ENCODE results near the gene UBE4A.
A peak's percentile ranks its signal among the peaks of the same experiment; 100 is the strongest.

UBE4A gene

GRCh38 chr11:118442301-118442700, 82.9 kb downstream of the UBE4A start:
- Histone ChIP-seq H3K4me1 (ENCODE audit: insufficient read depth, low read length) (peaks cover 34% of the 10 kb centered on the region), H3K4me3 (ENCODE audit: low read length) (no peak overlapping the region; the same call in 1 of the 2 replicates), H3K27me3 (ENCODE audit: insufficient read depth, low read length) (no peaks in the 10 kb centered on the region), H3K36me3 (ENCODE audit: insufficient read depth, low read depth, low read length) (peaks cover 47% of the 10 kb centered on the region; the same call in 1 of the 2 replicates), H3K27ac (ENCODE audit: low read length) (no peak overlapping the region), H3K9ac (ENCODE audit: low read depth, low read length) (0 out of 2 replicates have a peak overlapping the region, but pooled peaks have one; percentile 1), H3K9me3 (ENCODE audit: insufficient read depth, low read depth, low read length) (no peaks in the 10 kb centered on the region)

- no peaks in the 10 kb centered on the region for H3K9me3 ChIP-seq (ENCODE audit: insufficient read depth, low read depth, low read length)
- H3K27me3 ChIP-seq (ENCODE audit: insufficient read depth, low read length) = no peaks in the 10 kb centered on the region
- 0 out of 2 replicates have a peak overlapping the region, but pooled peaks have one; percentile 1 for H3K9ac ChIP-seq (ENCODE audit: low read depth, low read length)
- peaks cover 54% of the 10 kb centered on the region; the same call in 1 of the 2 replicates for H3K36me3 ChIP-seq (ENCODE audit: insufficient read depth, low read depth, low read length)
- peaks cover 34% of the 10 kb centered on the region for H3K4me1 ChIP-seq (ENCODE audit: insufficient read depth, low read length)
- no peak overlapping the region for H3K27ac ChIP-seq (ENCODE audit: low read length)
- no peak overlapping the region for H3K4me3 ChIP-seq (ENCODE audit: low read length)
Measured at GRCh38 chr11:118442908-118443589, 83.6 kb downstream of the UBE4A start.

GRCh38 chr11:118443590-118444218, 84.3 kb downstream of the UBE4A start:
- peaks cover 57% of the 10 kb centered on the region; the same call in 1 of the 2 replicates for H3K36me3 ChIP-seq (ENCODE audit: insufficient read depth, low read depth, low read length)
- H3K4me1 ChIP-seq (ENCODE audit: insufficient read depth, low read length) = peaks cover 34% of the 10 kb centered on the region
- no peaks in the 10 kb centered on the region for H3K27me3 ChIP-seq (ENCODE audit: insufficient read depth, low read length)
- no peaks in the 10 kb centered on the region for H3K9me3 ChIP-seq (ENCODE audit: insufficient read depth, low read depth, low read length)
- H3K27ac ChIP-seq (ENCODE audit: low read length) = no peak overlapping the region
- H3K4me3 ChIP-seq (ENCODE audit: low read length) = no peak overlapping the region
- H3K9ac ChIP-seq (ENCODE audit: low read depth, low read length) = no peak overlapping the region

- peaks cover 47% of the 10 kb centered on the region for H3K36me3 ChIP-seq (ENCODE audit: insufficient read depth, low read depth, low read length)
- no peak overlapping the region for H3K9ac ChIP-seq (ENCODE audit: low read depth, low read length)
- H3K27ac ChIP-seq (ENCODE audit: low read length) = no peak overlapping the region
- H3K9me3 ChIP-seq (ENCODE audit: insufficient read depth, low read depth, low read length) = no peaks in the 10 kb centered on the region
- H3K4me1 ChIP-seq (ENCODE audit: insufficient read depth, low read length) = peaks cover 7% of the 10 kb centered on the region; the same call in 1 of the 2 replicates
- H3K27me3 ChIP-seq (ENCODE audit: insufficient read depth, low read length) = no peaks in the 10 kb centered on the region
- no peak overlapping the region for H3K4me3 ChIP-seq (ENCODE audit: low read length)
Measured at GRCh38 chr11:118447423-118447822, 88.0 kb downstream of the UBE4A start.

GRCh38 chr11:118448294-118448693, 88.9 kb downstream of the UBE4A start:
- peaks cover 41% of the 10 kb centered on the region for H3K36me3 ChIP-seq (ENCODE audit: insufficient read depth, low read depth, low read length)

More at GRCh38 chr11:118448294-118448693, 88.9 kb downstream of the UBE4A start:
- no peaks in the 10 kb centered on the region for H3K9me3 ChIP-seq (ENCODE audit: insufficient read depth, low read depth, low read length)
- H3K4me3 ChIP-seq (ENCODE audit: low read length) = no peak overlapping the region
- H3K27me3 ChIP-seq (ENCODE audit: insufficient read depth, low read length) = no peaks in the 10 kb centered on the region
- no peaks in the 10 kb centered on the region for H3K4me1 ChIP-seq (ENCODE audit: insufficient read depth, low read length)
- H3K27ac ChIP-seq (ENCODE audit: low read length) = no peak overlapping the region
- no peak overlapping the region for H3K9ac ChIP-seq (ENCODE audit: low read depth, low read length)
